Upper lobe of left lung (tissue), 6 donors: ENCODE measurements around the gene KCNJ8. TPM values are rescaled to one million over a fixed set of nuclear protein-coding genes. Genes with fewer than 3 reads are reported as not detected.
A peak's percentile ranks its signal among the peaks of the same experiment; 100 is the strongest.

ENCODE experiments used
- ATAC-seq, 2 donors: fragments of 200-7000 bp; cut with Tn5 transposase; one replicate each; pipeline ENCODE4 v1.9.1; 2022; ENCODE audit warnings: mild to moderate bottlenecking in 2 of 2, moderate library complexity in 2 of 2; ENCODE audit not compliant: low FRiP score in 2 of 2
- DNase-seq, 2 donors: peaks; one replicate each; pipeline ENCODE4 v3.0.0-alpha.2; 2019 to 2020
- H3K27ac ChIP-seq, 4 donors: fragments of 200-600 bp; sonication (generic); one replicate each; pipeline ENCODE4 v1.5.1; 2016 to 2019
- H3K27me3 ChIP-seq, 4 donors: fragments of 200-600 bp; sonication (generic); one replicate each; pipeline ENCODE4 v1.5.1; 2017 to 2019
- H3K36me3 ChIP-seq, 4 donors: fragments of 200-600 bp; sonication (generic); one replicate each; pipeline ENCODE4 v1.5.1; 2016 to 2019
- H3K4me1 ChIP-seq, 4 donors: fragments of 200-600 bp; sonication (generic); one replicate each; pipeline ENCODE4 v1.5.1; 2018 to 2019
- H3K4me3 ChIP-seq, 4 donors: fragments of 200-600 bp; sonication (generic); one replicate each; pipeline ENCODE4 v1.5.1; 2017 to 2019; ENCODE audit warnings: mild to moderate bottlenecking in 2 of 4, moderate library complexity in 1 of 4
- H3K9me3 ChIP-seq, 4 donors: fragments of 200-600 bp; sonication (generic); one replicate each; pipeline ENCODE4 v1.5.1; 2018 to 2019
- EP300 ChIP-seq, 4 donors: sonication (generic); formaldehyde crosslinking; IDR thresholded peaks; one replicate each; pipeline ENCODE4 v1.5.1; 2017; ENCODE audit warnings: antibody characterized with exemption in 4 of 4, control low read depth in 2 of 4
- POLR2A ChIP-seq, 4 donors: fragments of 450-650 bp; IDR thresholded peaks; one replicate each; pipeline ENCODE4 v1.5.1; 2016 to 2017; ENCODE audit warnings: antibody characterized with exemption in 4 of 4, mild to moderate bottlenecking in 2 of 4
- POLR2AphosphoS5 ChIP-seq, 2 donors: sonication (generic); formaldehyde crosslinking; IDR thresholded peaks; one replicate each; pipeline ENCODE4 v1.5.1; 2017; ENCODE audit warnings: antibody characterized with exemption in 2 of 2
- WGBS, 2 donors: methylation state at CpG; one replicate each; pipeline ENCODE4 v1.1.5; 2017 to 2018; 5-methylcytosine and 5-hydroxymethylcytosine counted together
- total RNA-seq, 6 donors: library from RNA; depleted of rRNA in 4 of 6; stranded (reverse); fragments of >200 nt in 4 of 6; gene quantifications; one replicate each; pipeline versions ENCODE4 v1.1.0 to v1.2.1, GENCODE V29; 2016 to 2021
- TF ChIP-seq, protein P1 (sequence below), 6 experiments: fragments of 450-650 bp in 4 of 6; fragments of 200-600 bp in 2 of 6; sonication (generic) in 2 of 6; IDR thresholded peaks; one replicate each; pipeline ENCODE4 v1.5.1; 2016 to 2019; ENCODE audit warnings: antibody characterized with exemption in 6 of 6
- donor health status: DM: no; HTN: no; CAD: no; lungs with moderate emphysema.
- donor health status: DM: no; HTN: yes; CAD: no; lungs with severe emphysema.

Gene KCNJ8
- 10 to 100 TPM; 11.5 to 32.2 (median 15.1) TPM for total RNA-seq

DNA sequence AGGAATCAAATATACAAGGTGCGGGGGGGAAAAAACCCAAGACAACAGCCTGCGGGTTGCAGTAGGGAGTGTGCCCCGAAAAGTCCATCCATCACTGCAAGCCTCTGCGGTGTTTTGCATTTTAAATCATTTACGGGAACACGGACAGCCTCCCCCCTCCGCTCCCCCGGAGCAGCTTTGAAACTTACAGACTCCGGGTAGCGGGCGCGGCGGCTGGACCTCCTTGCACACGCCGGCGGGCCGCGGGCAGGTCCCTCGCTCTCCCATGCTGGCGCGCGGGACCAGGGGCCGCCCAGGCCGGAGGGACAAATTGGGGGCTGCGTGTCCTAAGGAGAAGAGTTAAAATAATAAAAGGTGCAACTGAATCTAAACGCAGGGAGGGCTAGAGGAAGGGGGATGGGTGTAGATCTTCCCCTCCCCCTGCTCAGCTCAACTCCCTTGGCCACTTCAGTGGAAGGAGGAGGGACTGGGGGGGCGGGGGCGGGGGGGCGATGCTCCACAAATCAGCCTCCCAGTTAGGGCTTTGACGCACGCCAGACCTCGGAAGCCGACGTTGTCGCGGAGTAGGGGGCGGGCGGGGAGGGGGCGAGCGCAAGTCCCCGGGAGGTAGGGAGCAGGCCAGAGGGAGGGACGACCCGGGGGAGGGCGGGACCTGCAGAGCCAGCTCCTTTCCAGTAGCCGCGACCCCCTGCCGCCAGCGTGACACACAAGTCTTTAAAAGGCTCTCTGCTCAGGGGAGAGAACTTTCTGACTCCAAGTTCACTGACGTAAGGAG is at the start of gene KCNJ8:
TSS of gene KCNJ8 (minus strand) at position 349 of the 775 bp plus-strand sequence. CDS start 1,090 bp downstream, outside the sequence.
- Histone ChIP-seq H3K4me3 (peak within 1 kb of the TSS; percentile 26 to 56 (median 55)), H3K4me1 (no peaks in the 10 kb centered on the region), H3K27me3 (peaks cover 0 to 6% (median 0%) of the 10 kb centered on the region in 4 donors), H3K27ac (peak within 1 kb of the TSS; percentile 64 to 91 (median 81)), H3K9me3 (no peaks in the 10 kb centered on the region), H3K36me3 (no peaks in the 10 kb centered on the region)
- TF ChIP-seq POLR2A (IDR thresholded peaks at IDR 0.05) (peak in 1 of 4 donors; percentile 51), EP300 (IDR thresholded peaks at IDR 0.05) (no peak), POLR2AphosphoS5 (IDR thresholded peaks at IDR 0.05) (peak in 1 of 2 donors; percentile 47)
- TF ChIP-seq, protein P1, sequence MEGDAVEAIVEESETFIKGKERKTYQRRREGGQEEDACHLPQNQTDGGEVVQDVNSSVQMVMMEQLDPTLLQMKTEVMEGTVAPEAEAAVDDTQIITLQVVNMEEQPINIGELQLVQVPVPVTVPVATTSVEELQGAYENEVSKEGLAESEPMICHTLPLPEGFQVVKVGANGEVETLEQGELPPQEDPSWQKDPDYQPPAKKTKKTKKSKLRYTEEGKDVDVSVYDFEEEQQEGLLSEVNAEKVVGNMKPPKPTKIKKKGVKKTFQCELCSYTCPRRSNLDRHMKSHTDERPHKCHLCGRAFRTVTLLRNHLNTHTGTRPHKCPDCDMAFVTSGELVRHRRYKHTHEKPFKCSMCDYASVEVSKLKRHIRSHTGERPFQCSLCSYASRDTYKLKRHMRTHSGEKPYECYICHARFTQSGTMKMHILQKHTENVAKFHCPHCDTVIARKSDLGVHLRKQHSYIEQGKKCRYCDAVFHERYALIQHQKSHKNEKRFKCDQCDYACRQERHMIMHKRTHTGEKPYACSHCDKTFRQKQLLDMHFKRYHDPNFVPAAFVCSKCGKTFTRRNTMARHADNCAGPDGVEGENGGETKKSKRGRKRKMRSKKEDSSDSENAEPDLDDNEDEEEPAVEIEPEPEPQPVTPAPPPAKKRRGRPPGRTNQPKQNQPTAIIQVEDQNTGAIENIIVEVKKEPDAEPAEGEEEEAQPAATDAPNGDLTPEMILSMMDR (IDR thresholded peaks at IDR 0.05), result no peak
- DNase-seq, result peak; percentile 89 to 90
- WGBS, 2 donors, result 1 to 2% methylated on average over 28 to 47 of the region's 49 CpGs
- ATAC-seq, result peak; percentile 82 to 93

DNA sequence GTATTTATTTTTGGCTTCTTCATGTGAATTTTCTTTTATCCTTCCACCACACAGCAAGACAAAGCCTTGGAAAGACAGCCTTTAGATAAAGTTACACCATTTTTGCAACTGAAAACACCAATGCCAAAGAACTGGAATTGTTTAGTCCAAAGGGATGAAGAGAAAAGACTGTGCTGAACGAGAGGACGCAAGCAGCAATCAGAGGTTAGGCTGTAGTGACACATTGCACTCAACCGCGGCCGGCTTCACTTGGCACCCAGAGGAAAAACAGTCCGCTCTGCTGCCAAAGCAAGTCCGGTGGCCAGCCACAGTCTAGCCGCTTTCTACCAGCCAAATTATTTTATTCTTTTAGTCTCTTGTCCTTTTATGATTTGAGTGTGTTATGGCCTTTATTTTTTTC is 49.1 kb upstream of the KCNJ8 start:
- Histone ChIP-seq H3K27ac (peak overlapping the region in 1 of 4 donors; percentile 50), H3K4me1 (peaks cover 3 to 19% (median 5%) of the 10 kb centered on the region in 4 donors), H3K9me3 (no peaks in the 10 kb centered on the region), H3K4me3 (no peak overlapping the region), H3K36me3 (no peaks in the 10 kb centered on the region), H3K27me3 (no peaks in the 10 kb centered on the region)
- WGBS, 2 donors, result 67 to 89% methylated on average over 8 of the region's 8 CpGs
- DNase-seq (peak in 1 of 2 donors; percentile 21), ATAC-seq (peak in 1 of 2 donors; percentile 78)
- TF ChIP-seq EP300 (IDR thresholded peaks at IDR 0.05), result no peak
- TF ChIP-seq, protein P1 (IDR thresholded peaks at IDR 0.05), result no peak
- TF ChIP-seq POLR2AphosphoS5 (IDR thresholded peaks at IDR 0.05), result no peak
- TF ChIP-seq POLR2A (IDR thresholded peaks at IDR 0.05), result no peak

DNA sequence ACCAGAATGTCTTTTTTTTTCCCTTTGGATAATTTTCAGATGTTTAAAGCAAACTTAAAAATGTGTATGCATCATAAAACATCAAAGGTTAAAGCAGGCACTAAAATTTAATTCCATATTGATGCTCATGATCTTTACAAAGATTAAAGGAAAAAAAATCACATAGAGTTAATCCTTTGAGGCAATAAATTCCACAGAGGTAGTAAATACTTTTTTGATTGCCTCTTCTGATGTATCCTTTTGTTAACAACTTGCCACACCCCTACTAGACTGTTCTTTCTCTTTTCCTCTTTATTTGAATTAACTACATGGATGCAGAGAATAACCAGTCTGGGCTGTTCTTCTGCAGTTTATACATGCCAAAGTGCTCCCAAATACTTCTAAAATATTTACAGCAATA is 45.2 kb upstream of the KCNJ8 start:
- no peaks in the 10 kb centered on the region for H3K9me3 ChIP-seq
- no peaks in the 10 kb centered on the region for H3K36me3 ChIP-seq
- no peaks in the 10 kb centered on the region for H3K27me3 ChIP-seq
- no peak overlapping the region for H3K27ac ChIP-seq
- ATAC-seq (no peak), DNase-seq (no peak)
- TF ChIP-seq, protein P1 (IDR thresholded peaks at IDR 0.05), result no peak
- no peak for TF ChIP-seq EP300 (IDR thresholded peaks at IDR 0.05)
- TF ChIP-seq POLR2A (IDR thresholded peaks at IDR 0.05), result no peak
- peaks cover 0 to 10% (median 1%) of the 10 kb centered on the region in 4 donors for H3K4me1 ChIP-seq
- no peak overlapping the region for H3K4me3 ChIP-seq

DNA sequence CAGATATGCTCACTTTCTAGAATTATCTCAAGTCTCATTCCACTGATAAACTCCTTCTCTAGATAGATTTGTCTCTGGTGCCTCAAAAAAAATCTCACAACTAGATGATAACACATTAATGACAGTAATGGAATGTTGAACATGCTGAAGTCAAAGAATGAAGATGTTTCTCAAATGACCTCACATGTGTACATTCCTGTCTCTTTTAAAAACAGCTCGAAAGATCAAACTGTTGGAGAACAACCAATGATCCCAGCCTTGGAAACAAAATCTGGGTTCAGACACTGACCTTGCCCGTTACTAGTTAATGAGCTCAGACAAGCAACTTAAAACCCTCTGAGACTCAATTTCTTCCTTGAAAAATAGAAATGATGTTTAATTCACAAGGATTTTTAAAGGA is 44.7 kb upstream of the KCNJ8 start:
- Histone ChIP-seq H3K4me1 (peaks cover 0 to 10% (median 1%) of the 10 kb centered on the region in 4 donors), H3K36me3 (no peaks in the 10 kb centered on the region), H3K27me3 (no peaks in the 10 kb centered on the region), H3K27ac (no peak overlapping the region), H3K9me3 (no peaks in the 10 kb centered on the region), H3K4me3 (no peak overlapping the region)
- DNase-seq, result no peak
- WGBS, 2 donors, result 28 to 44% methylated on average over 2 of the region's 2 CpGs
- peak in 1 of 2 donors; percentile 51 for ATAC-seq
- TF ChIP-seq POLR2A (IDR thresholded peaks at IDR 0.05) (no peak), POLR2AphosphoS5 (IDR thresholded peaks at IDR 0.05) (no peak), EP300 (IDR thresholded peaks at IDR 0.05) (no peak)
- TF ChIP-seq, protein P1 (IDR thresholded peaks at IDR 0.05), result no peak
